HepG2 (cell line): ENCODE measurements around the gene GRM8. TPM values are rescaled to one million over a fixed set of nuclear protein-coding genes. Genes with fewer than 3 reads are reported as not detected.

Experiments used
- ATAC-seq: fragments of 200-7000 bp; cut with Tn5 transposase; 3 replicates; pipeline ENCODE4 v1.9.1; 2020; ENCODE audit warnings: mild to moderate bottlenecking, moderate library complexity
- BruUV-seq: library from RNA; stranded (reverse); fragments of 400-500 nt; replicated peaks from 2 replicates; lab custom pipeline; 2021; lab: Mats Ljungman, UMichigan
- CTCF ChIA-PET: fragments of 300-600 bp; formaldehyde crosslinking; extraction: SDS; loops from one replicate; lab custom pipeline; 2021; ENCODE audit warnings: low total read pairs, inconsistent platforms, low intra/inter-chr PET ratio; lab: Yijun Ruan, JAX
- POLR2A ChIA-PET: fragments of 350-600 bp; sonication (Branson Sonifier 250); formaldehyde crosslinking; loops from one replicate; lab custom pipeline; 2020; ENCODE audit warnings: antibody characterized with exemption, inconsistent platforms; lab: Yijun Ruan, JAX
- DNase-seq: peaks from one replicate; pipeline ENCODE4 v3.0.0-alpha.2; 2015; ENCODE audit warnings: low spot score
- FAIRE-seq: peaks from 3 replicates; lab custom pipeline; 2011; peaks lifted over from hg19 to GRCh38; lab: Jason Lieb, UNC
- H2AFZ ChIP-seq: one replicate; pipeline ENCODE4 v1.6.1; 2011; ENCODE audit warnings: low read length, inconsistent platforms
- H3K27ac ChIP-seq: fragments of 300-600 bp; 3 replicates; pipeline ENCODE4 v1.8.0; 2011; ENCODE audit warnings: mixed run types, mild to moderate bottlenecking, mixed read lengths, low read length, inconsistent platforms; ENCODE audit not compliant: insufficient read depth; ENCODE audit errors: extremely low read length
- H3K27me3 ChIP-seq, 2 experiments: fragments of 200-600 bp in 1 of 2; 2 replicates in 1 of 2; 3 replicates in 1 of 2; pipeline versions ENCODE4 v1.6.0 to v1.8.0; 2011; ENCODE audit warnings: low read length in 2 of 2, mild to moderate bottlenecking in 2 of 2, moderate library complexity in 2 of 2, inconsistent platforms in 1 of 2; ENCODE audit not compliant: insufficient read depth in 2 of 2, control insufficient read depth in 1 of 2
- H3K36me3 ChIP-seq, 2 experiments: fragments of 200-600 bp in 1 of 2; replicated peaks in 1 of 2; 2 replicates in 1 of 2; 3 replicates in 1 of 2; pipeline versions ENCODE4 v1.5.1 to v1.8.0; 2011; ENCODE audit warnings: low read length in 2 of 2, inconsistent platforms in 1 of 2; ENCODE audit not compliant: insufficient read depth in 2 of 2, control insufficient read depth in 1 of 2
- H3K4me1 ChIP-seq: 2 replicates; pipeline ENCODE4 v1.5.1; 2012; ENCODE audit warnings: low read length, inconsistent platforms; ENCODE audit not compliant: insufficient read depth
- H3K4me2 ChIP-seq: 2 replicates; pipeline ENCODE4 v1.6.0; 2011; ENCODE audit warnings: low read depth, low read length, inconsistent platforms
- H3K4me3 ChIP-seq, 3 experiments: fragments of 200-600 bp in 1 of 3; sonication (generic), shearing (Covaris generic) in 1 of 3; replicated peaks in 1 of 3; 2 replicates each; pipeline ENCODE4 v1.5.1; 2011 to 2016; ENCODE audit warnings: low read length in 3 of 3, inconsistent platforms in 2 of 3, low read depth in 2 of 3, mild to moderate bottlenecking in 2 of 3, control low read depth in 1 of 3, mixed read lengths in 1 of 3; ENCODE audit not compliant: insufficient read depth in 1 of 3
- H3K79me2 ChIP-seq: one replicate; pipeline ENCODE4 v1.6.1; 2011; ENCODE audit warnings: low read length, inconsistent platforms; ENCODE audit not compliant: insufficient read depth
- H3K9ac ChIP-seq: 2 replicates; pipeline ENCODE4 v1.6.0; 2011; ENCODE audit warnings: mild to moderate bottlenecking, low read depth, low read length, inconsistent platforms; ENCODE audit not compliant: insufficient read depth
- H3K9me3 ChIP-seq: 2 replicates; pipeline ENCODE4 v1.5.1; 2012; ENCODE audit warnings: mild to moderate bottlenecking, low read length
- H4K20me1 ChIP-seq: 2 replicates; pipeline ENCODE4 v1.6.0; 2011; ENCODE audit warnings: inconsistent platforms, mild to moderate bottlenecking, low read length, moderate library complexity; ENCODE audit not compliant: insufficient read depth
- GPN1 ChIP-seq: sonication (generic); formaldehyde crosslinking; IDR thresholded peaks from 2 replicates; pipeline ENCODE4 v1.5.1; 2020; ENCODE audit warnings: missing genetic modification reagents, borderline replicate concordance
- GZF1 ChIP-seq: sonication (generic); formaldehyde crosslinking; IDR thresholded peaks from 2 replicates; pipeline ENCODE4 v1.5.1; 2020; ENCODE audit warnings: mild to moderate bottlenecking, missing genetic modification reagents
- HMG20B ChIP-seq: conservative IDR thresholded peaks from 2 replicates; pipeline ENCODE4 v1.6.1; 2016; ENCODE audit warnings: missing genetic modification reagents, missing compliant biosample characterization
- IRF2 ChIP-seq: IDR thresholded peaks from 2 replicates; pipeline ENCODE4 v1.6.1; 2018; ENCODE audit warnings: missing genetic modification reagents, missing compliant biosample characterization
- NCOA5 ChIP-seq: sonication (generic); formaldehyde crosslinking; IDR thresholded peaks from 2 replicates; pipeline ENCODE4 v1.4.0; 2020; ENCODE audit warnings: missing genetic modification reagents
- SAP130 ChIP-seq: IDR thresholded peaks from 2 replicates; pipeline ENCODE4 v1.6.1; 2016; ENCODE audit warnings: low read depth
- ZC3H13 ChIP-seq: sonication (generic); formaldehyde crosslinking; IDR thresholded peaks from 2 replicates; pipeline ENCODE4 v1.8.1; 2023; ENCODE audit warnings: mild to moderate bottlenecking, missing genetic modification reagents, moderate library complexity
- ZNF138 ChIP-seq: sonication (generic); formaldehyde crosslinking; IDR thresholded peaks from 2 replicates; pipeline ENCODE4 v1.5.0; 2020; ENCODE audit warnings: mild to moderate bottlenecking, low read depth, missing genetic modification reagents
- ZNF761 ChIP-seq: sonication (generic); formaldehyde crosslinking; conservative IDR thresholded peaks from 2 replicates; pipeline ENCODE4 v1.4.0; 2020; ENCODE audit warnings: mild to moderate bottlenecking, missing genetic modification reagents
- ZSCAN25 ChIP-seq: sonication (generic); formaldehyde crosslinking; IDR thresholded peaks from 2 replicates; pipeline ENCODE4 v1.8.0; 2022; ENCODE audit warnings: mild to moderate bottlenecking, missing genetic modification reagents
- WGBS: methylation state at CpG from one replicate; pipeline ENCODE4 v1.1.6; 2017; ENCODE audit warnings: low lambda C conversion rate; 5-methylcytosine and 5-hydroxymethylcytosine counted together
- in situ Hi-C: cut with HindIII; loops from 2 replicates; pipeline ENCODE4 v1.10.0; 2017; ENCODE audit warnings: low pct_unique_long_range_greater_than_20kb; ENCODE audit not compliant: extremely low pct_ligation_motif_present
- intact Hi-C: fragments of 100-400 bp; cut with micrococcal nuclease; formaldehyde crosslinking; loops from one replicate; pipeline ENCODE4 v1.10.0; 2022; ENCODE audit not compliant: unreplicated experiment
- polyA plus RNA-seq, 8 experiments: library from polyadenylated mRNA; depleted of rRNA in 3 of 8; stranded (reverse) in 7 of 8; unstranded in 1 of 8; fragments of >200 nt; fragmentation: Illumina TruSeq in 4 of 8; extraction: Trizol in 4 of 8; gene quantifications; 2 replicates each; pipeline versions ENCODE4 v1.2.1 to v1.2.3, GENCODE V29; 2011 to 2016; ENCODE audit warnings: low read depth in 4 of 8, missing spikeins in 1 of 8, mixed read lengths in 1 of 8; ENCODE audit not compliant: insufficient read depth in 1 of 8
- total RNA-seq, 5 experiments: library from RNA; depleted of rRNA; stranded (reverse); fragments of >200 nt; fragmentation: Illumina TruSeq; extraction: Trizol; gene quantifications; 2 replicates each; pipeline ENCODE4 v1.2.3, GENCODE V29; 2016; ENCODE audit warnings: low read depth in 1 of 5
- TF ChIP-seq, protein P1 (sequence below): sonication (generic); formaldehyde crosslinking; IDR thresholded peaks from 2 replicates; pipeline ENCODE4 v1.5.0; 2020; ENCODE audit warnings: missing genetic modification reagents

The GRM8 gene
- total and polyA plus RNA-seq, 2 of the 13 experiments (the other 11 are each of a cell fraction or from before 2014, with no cell fraction given): not detected

DNA sequence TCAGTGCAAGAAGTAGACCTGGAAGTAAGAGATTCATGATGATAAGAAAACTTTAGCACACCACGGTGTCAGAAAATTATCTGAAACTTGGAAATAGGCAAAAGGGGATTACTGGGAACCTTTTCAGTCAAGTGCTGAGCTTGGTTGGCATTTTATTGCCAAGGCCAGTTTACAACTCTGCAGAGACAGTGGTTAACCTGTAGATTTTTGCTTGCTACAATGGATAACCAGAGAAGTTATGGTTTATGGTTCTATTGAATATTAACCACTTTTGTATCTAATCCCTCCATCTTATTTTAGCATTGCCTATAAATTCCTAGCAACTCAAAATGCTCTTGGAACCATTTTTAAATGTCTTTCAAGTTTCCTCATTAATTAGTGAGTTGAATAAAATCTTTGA, 13.3 kb upstream of the GRM8 start:
- no peak overlapping the region for H2AFZ ChIP-seq
- in situ Hi-C loops: no loop called here
- H3K9me3 ChIP-seq: no peaks in the 10 kb centered on the region
- no peaks in the 10 kb centered on the region for H4K20me1 ChIP-seq
- no peak for TF ChIP-seq IRF2 (CRISPR knock-in tag)
- TF ChIP-seq GZF1: no peak
- no peak for TF ChIP-seq GPN1 (CRISPR knock-in tag)
- TF ChIP-seq SAP130 (CRISPR knock-in tag): no peak
- TF ChIP-seq NCOA5 (CRISPR knock-in tag): no peak
- TF ChIP-seq ZC3H13 (CRISPR knock-in tag): no peak
- no peak for TF ChIP-seq ZNF138
- TF ChIP-seq HMG20B (CRISPR knock-in tag): no peak
- no peak for TF ChIP-seq ZNF761 (CRISPR knock-in tag)
- no peak for TF ChIP-seq ZSCAN25 (CRISPR knock-in tag)
- TF ChIP-seq, protein P1, sequence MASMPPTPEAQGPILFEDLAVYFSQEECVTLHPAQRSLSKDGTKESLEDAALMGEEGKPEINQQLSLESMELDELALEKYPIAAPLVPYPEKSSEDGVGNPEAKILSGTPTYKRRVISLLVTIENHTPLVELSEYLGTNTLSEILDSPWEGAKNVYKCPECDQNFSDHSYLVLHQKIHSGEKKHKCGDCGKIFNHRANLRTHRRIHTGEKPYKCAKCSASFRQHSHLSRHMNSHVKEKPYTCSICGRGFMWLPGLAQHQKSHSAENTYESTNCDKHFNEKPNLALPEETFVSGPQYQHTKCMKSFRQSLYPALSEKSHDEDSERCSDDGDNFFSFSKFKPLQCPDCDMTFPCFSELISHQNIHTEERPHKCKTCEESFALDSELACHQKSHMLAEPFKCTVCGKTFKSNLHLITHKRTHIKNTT: no peak
- TF ChIP-seq, all 625 proteins: peak for 0
- DNase-seq (no peak), ATAC-seq (no peak), FAIRE-seq (no peak)
- no peak overlapping the region for H3K4me3 ChIP-seq
- ChIA-PET CTCF (no interaction called here), POLR2A (no interaction called here)
- 0% methylated on average over 1 of the region's 1 CpG for WGBS
- H3K27me3 ChIP-seq: no peaks in the 10 kb centered on the region
- no peak overlapping the region for H3K4me2 ChIP-seq
- no TSS peak for BruUV-seq
- H3K36me3 ChIP-seq: no peaks in the 10 kb centered on the region
- H3K27ac ChIP-seq: no peak overlapping the region
- no peaks in the 10 kb centered on the region for H3K4me1 ChIP-seq
- no peak overlapping the region for H3K9ac ChIP-seq
- intact Hi-C loops: no loop called here
- H3K79me2 ChIP-seq: no peaks in the 10 kb centered on the region
